Suprapubic skin (tissue), 4 donors: ENCODE results near the gene LPIN2. TPM values are rescaled to one million over a fixed set of nuclear protein-coding genes. Genes with fewer than 3 reads are reported as not detected.

Source experiments
- DNase-seq, 2 donors: peaks; one replicate each; pipeline ENCODE4 v3.0.0-alpha.2; 2019; ENCODE audit warnings: low spot score in 2 of 2
- H3K27ac ChIP-seq: fragments of 200-600 bp; sonication (generic); one replicate; pipeline ENCODE4 v1.5.1; 2019
- H3K27me3 ChIP-seq: fragments of 200-600 bp; sonication (generic); one replicate; pipeline ENCODE4 v1.5.1; 2019
- H3K36me3 ChIP-seq: fragments of 200-600 bp; sonication (generic); one replicate; pipeline ENCODE4 v1.5.1; 2019
- H3K4me1 ChIP-seq: fragments of 200-600 bp; sonication (generic); one replicate; pipeline ENCODE4 v1.5.1; 2019
- H3K4me3 ChIP-seq: fragments of 200-600 bp; sonication (generic); one replicate; pipeline ENCODE4 v1.5.1; 2019; ENCODE audit warnings: mild to moderate bottlenecking
- H3K9me3 ChIP-seq: fragments of 200-600 bp; sonication (generic); one replicate; pipeline ENCODE4 v1.5.1; 2019
- CTCF ChIP-seq, 2 donors: fragments of 200-600 bp in 1 of 2; fragments of 450-650 bp in 1 of 2; sonication (generic) in 1 of 2; IDR thresholded peaks; one replicate each; pipeline ENCODE4 v1.5.1; 2016 to 2019; ENCODE audit warnings: antibody characterized with exemption in 2 of 2, mild to moderate bottlenecking in 1 of 2, moderate library complexity in 1 of 2
- EP300 ChIP-seq: sonication (generic); formaldehyde crosslinking; IDR thresholded peaks from one replicate; pipeline ENCODE4 v1.6.1; 2017; ENCODE audit warnings: antibody characterized with exemption
- POLR2A ChIP-seq, 2 donors: fragments of 450-650 bp; IDR thresholded peaks; one replicate each; pipeline ENCODE4 v1.6.1; 2017; ENCODE audit warnings: antibody characterized with exemption in 2 of 2, mild to moderate bottlenecking in 2 of 2, moderate library complexity in 2 of 2
- POLR2AphosphoS5 ChIP-seq, 3 donors: sonication (generic); formaldehyde crosslinking; IDR thresholded peaks; one replicate each; pipeline ENCODE4 v1.6.1; 2017; ENCODE audit warnings: antibody characterized with exemption in 3 of 3
- WGBS: methylation state at CpG from one replicate; pipeline ENCODE4 v1.1.5; 2018; 5-methylcytosine and 5-hydroxymethylcytosine counted together
- total RNA-seq, 4 donors: library from RNA; depleted of rRNA; stranded (reverse); fragments of >200 nt; gene quantifications; one replicate each; pipeline ENCODE4 v1.1.0, GENCODE V29; 2016

Gene LPIN2
- total RNA-seq, 4 donors from 2014 or later = 7.2 to 11.2 (median 9.1) TPM

GRCh38 chr18:3041843-3042242 lies 28.9 kb upstream of the LPIN2 start:
- no peak overlapping the region for H3K4me3 ChIP-seq
- H3K4me1 ChIP-seq = peaks cover 3% of the 10 kb centered on the region
- H3K9me3 ChIP-seq = no peaks in the 10 kb centered on the region
- no peaks in the 10 kb centered on the region for H3K36me3 ChIP-seq
- TF ChIP-seq CTCF (IDR thresholded peaks at IDR 0.05) (no peak), POLR2A (IDR thresholded peaks at IDR 0.05) (no peak), POLR2AphosphoS5 (IDR thresholded peaks at IDR 0.05) (no peak), EP300 (no peak)
- no peak overlapping the region for H3K27ac ChIP-seq
- no peaks in the 10 kb centered on the region for H3K27me3 ChIP-seq
- no peak for DNase-seq
- WGBS = 74% methylated on average over 5 of the region's 5 CpGs

GRCh38 chr18:3040881-3041280 lies 27.9 kb upstream of the LPIN2 start:
- Histone ChIP-seq H3K27me3 (no peaks in the 10 kb centered on the region), H3K4me3 (no peak overlapping the region), H3K4me1 (peaks cover 3% of the 10 kb centered on the region), H3K27ac (no peak overlapping the region), H3K9me3 (no peaks in the 10 kb centered on the region), H3K36me3 (no peaks in the 10 kb centered on the region)
- TF ChIP-seq EP300 = no peak
- no peak for TF ChIP-seq POLR2A (IDR thresholded peaks at IDR 0.05)
- no peak for TF ChIP-seq POLR2AphosphoS5 (IDR thresholded peaks at IDR 0.05)
- no peak for TF ChIP-seq CTCF (IDR thresholded peaks at IDR 0.05)
- WGBS = over 99% methylated on average over 8 of the region's 8 CpGs
- DNase-seq = no peak

GRCh38 chr18:3040173-3040572 lies 27.2 kb upstream of the LPIN2 start:
- H3K27ac ChIP-seq = no peak overlapping the region
- no peak for DNase-seq
- no peak for TF ChIP-seq POLR2AphosphoS5 (IDR thresholded peaks at IDR 0.05)
- TF ChIP-seq EP300 = no peak
- no peak for TF ChIP-seq CTCF (IDR thresholded peaks at IDR 0.05)
- no peak for TF ChIP-seq POLR2A (IDR thresholded peaks at IDR 0.05)
- H3K27me3 ChIP-seq = no peaks in the 10 kb centered on the region
- no peaks in the 10 kb centered on the region for H3K36me3 ChIP-seq
- no peak overlapping the region for H3K4me3 ChIP-seq
- peaks cover 3% of the 10 kb centered on the region for H3K4me1 ChIP-seq
- H3K9me3 ChIP-seq = no peaks in the 10 kb centered on the region
- WGBS = 89% methylated on average over 2 of the region's 2 CpGs

GRCh38 chr18:3037423-3037915 lies 24.5 kb upstream of the LPIN2 start:
- DNase-seq = no peak
- no peaks in the 10 kb centered on the region for H3K36me3 ChIP-seq
- 40% methylated on average over 4 of the region's 4 CpGs for WGBS
- H3K9me3 ChIP-seq = no peaks in the 10 kb centered on the region
- no peak overlapping the region for H3K27ac ChIP-seq
- no peak overlapping the region for H3K4me3 ChIP-seq
- no peak for TF ChIP-seq CTCF (IDR thresholded peaks at IDR 0.05)
- no peak for TF ChIP-seq POLR2A (IDR thresholded peaks at IDR 0.05)
- no peak for TF ChIP-seq POLR2AphosphoS5 (IDR thresholded peaks at IDR 0.05)
- no peak for TF ChIP-seq EP300
- no peaks in the 10 kb centered on the region for H3K27me3 ChIP-seq
- H3K4me1 ChIP-seq = no peaks in the 10 kb centered on the region

- no peak for TF ChIP-seq POLR2A (IDR thresholded peaks at IDR 0.05)
- TF ChIP-seq CTCF (IDR thresholded peaks at IDR 0.05) = no peak
- no peak for TF ChIP-seq EP300
- TF ChIP-seq POLR2AphosphoS5 (IDR thresholded peaks at IDR 0.05) = no peak
- no peaks in the 10 kb centered on the region for H3K36me3 ChIP-seq
- no peak for DNase-seq
- WGBS = 65% methylated on average over 5 of the region's 5 CpGs
- no peak overlapping the region for H3K4me3 ChIP-seq
- H3K27ac ChIP-seq = no peak overlapping the region
- H3K4me1 ChIP-seq = no peaks in the 10 kb centered on the region
- no peaks in the 10 kb centered on the region for H3K27me3 ChIP-seq
- no peaks in the 10 kb centered on the region for H3K9me3 ChIP-seq
Observed at GRCh38 chr18:3036108-3036507, 23.2 kb upstream of the LPIN2 start.
